HFF-Myc (cell line): ENCODE results near the gene OLFML3.

ENCODE experiments used
- DNase-seq: peaks from one replicate; pipeline ENCODE4 v3.0.0-alpha.2; 2011; ENCODE audit warnings: low read depth; ENCODE audit errors: extremely low read depth
- H3K4me3 ChIP-seq: replicated peaks from 2 replicates; pipeline ENCODE4 v1.5.1; 2011; ENCODE audit warnings: low read depth, mild to moderate bottlenecking, control low read depth, low read length
- TF ChIP-seq, protein P1 (sequence below): IDR thresholded peaks from 2 replicates; pipeline ENCODE4 v1.5.1; 2012; ENCODE audit warnings: mild to moderate bottlenecking, low read depth, low read length, control low read depth; ENCODE audit errors: missing control alignments

Gene OLFML3

DNA sequence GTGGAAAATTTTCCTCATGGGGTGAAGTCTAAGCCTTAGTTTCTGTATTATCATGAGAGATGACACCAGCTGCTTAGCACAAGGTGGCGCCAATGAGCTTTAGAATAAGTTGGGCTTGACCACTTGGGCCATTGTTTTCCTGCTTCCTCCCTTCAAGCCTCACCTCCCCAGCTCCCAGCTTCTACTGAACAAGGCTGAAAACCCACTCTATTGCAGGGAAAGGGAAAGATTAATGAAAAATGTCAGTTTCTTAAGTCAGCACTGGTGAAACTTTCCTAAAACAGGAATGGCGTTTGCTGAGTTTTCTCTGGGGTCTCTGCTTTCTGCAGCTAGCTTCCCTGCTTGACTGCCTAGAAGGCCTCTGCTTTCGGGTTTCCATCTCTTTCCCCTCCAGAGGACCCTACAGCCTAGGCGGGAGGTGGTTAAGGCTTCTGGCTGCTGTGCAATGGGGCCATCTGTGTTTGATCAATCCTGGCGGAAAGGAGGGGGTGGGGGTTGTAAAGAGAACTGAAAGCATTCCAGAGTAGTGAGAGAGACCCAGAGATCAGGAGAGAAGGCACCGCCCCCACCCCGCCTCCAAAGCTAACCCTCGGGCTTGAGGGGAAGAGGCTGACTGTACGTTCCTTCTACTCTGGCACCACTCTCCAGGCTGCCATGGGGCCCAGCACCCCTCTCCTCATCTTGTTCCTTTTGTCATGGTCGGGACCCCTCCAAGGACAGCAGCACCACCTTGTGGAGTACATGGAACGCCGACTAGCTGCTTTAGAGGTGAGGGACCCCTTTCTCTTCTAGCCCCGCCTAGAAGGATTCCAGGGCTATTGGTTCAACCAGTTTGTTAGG lies at the start of gene OLFML3:
TSS of gene OLFML3 (plus strand) at position 612 of the 840 bp plus-strand sequence. CDS start at position 655, 43 bp downstream.
- peak; percentile 93 for DNase-seq
- peak within 1 kb of the TSS; percentile 43 for H3K4me3 ChIP-seq
- TF ChIP-seq, protein P1, sequence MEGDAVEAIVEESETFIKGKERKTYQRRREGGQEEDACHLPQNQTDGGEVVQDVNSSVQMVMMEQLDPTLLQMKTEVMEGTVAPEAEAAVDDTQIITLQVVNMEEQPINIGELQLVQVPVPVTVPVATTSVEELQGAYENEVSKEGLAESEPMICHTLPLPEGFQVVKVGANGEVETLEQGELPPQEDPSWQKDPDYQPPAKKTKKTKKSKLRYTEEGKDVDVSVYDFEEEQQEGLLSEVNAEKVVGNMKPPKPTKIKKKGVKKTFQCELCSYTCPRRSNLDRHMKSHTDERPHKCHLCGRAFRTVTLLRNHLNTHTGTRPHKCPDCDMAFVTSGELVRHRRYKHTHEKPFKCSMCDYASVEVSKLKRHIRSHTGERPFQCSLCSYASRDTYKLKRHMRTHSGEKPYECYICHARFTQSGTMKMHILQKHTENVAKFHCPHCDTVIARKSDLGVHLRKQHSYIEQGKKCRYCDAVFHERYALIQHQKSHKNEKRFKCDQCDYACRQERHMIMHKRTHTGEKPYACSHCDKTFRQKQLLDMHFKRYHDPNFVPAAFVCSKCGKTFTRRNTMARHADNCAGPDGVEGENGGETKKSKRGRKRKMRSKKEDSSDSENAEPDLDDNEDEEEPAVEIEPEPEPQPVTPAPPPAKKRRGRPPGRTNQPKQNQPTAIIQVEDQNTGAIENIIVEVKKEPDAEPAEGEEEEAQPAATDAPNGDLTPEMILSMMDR, result peak; percentile 73

GRCh38 chr1:113929750-113930498 lies 49.4 kb upstream of the OLFML3 start:
- DNase-seq, result no peak
- TF ChIP-seq, protein P1, result no peak
- H3K4me3 ChIP-seq, result peak overlapping the region; percentile 57

DNA sequence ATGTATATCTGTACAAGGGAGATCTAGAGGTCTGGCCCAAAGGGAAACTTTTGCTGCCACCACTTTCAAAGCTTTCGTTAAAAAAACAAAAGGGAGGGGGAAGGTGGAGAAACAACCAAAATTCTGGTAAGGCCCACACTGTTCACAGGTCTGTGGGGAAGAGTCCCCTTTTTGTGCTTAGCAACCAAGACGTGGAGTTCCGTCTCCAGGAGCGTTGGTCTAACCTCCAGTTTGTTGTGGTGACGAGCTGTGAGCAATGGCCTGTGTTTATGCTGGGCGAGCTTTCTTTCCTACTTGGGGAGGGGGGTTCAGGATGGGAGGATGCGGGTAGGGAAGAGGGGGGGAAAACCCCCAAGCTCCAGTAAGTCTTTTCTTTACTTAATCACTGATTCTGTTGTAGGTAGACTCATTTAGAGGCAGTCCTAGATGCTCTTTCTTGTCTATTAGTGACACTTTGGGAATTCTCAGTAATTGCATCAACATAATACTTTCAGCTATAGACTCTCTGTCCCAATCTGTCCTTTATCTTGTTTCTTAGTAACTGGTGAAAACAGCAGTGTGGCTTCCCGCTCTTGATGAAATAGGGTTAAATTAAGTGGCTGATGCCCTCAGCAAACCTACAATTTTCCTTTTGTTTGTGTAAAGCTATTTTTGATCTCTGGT lies 48.6 kb upstream of the OLFML3 start:
- no peak for DNase-seq
- TF ChIP-seq, protein P1, result no peak
- H3K4me3 ChIP-seq, result peak overlapping the region; percentile 57

GRCh38 chr1:113931451-113931851 lies 47.8 kb upstream of the OLFML3 start:
- peak overlapping the region; percentile 57 for H3K4me3 ChIP-seq
- DNase-seq, result no peak
- TF ChIP-seq, protein P1, result no peak

- DNase-seq, result no peak
- H3K4me3 ChIP-seq, result no peak overlapping the region
- TF ChIP-seq, protein P1, result no peak
Measured at GRCh38 chr1:113934006-113934405, 45.3 kb upstream of the OLFML3 start.

- TF ChIP-seq, protein P1, result no peak
- no peak for DNase-seq
- H3K4me3 ChIP-seq, result no peak overlapping the region
Measured at GRCh38 chr1:113934511-113935055, 44.7 kb upstream of the OLFML3 start.
